MM.1S (cell line): ENCODE data around the gene MRPS18A.

ENCODE experiments used
- DNase-seq: peaks from one replicate; pipeline ENCODE4 v3.0.0-alpha.2; 2015
- H2AFZ ChIP-seq: fragments of 300-600 bp; sonication (generic); 2 replicates; pipeline ENCODE4 v1.6.0; 2016; ENCODE audit warnings: antibody characterized with exemption, low read length
- H3F3A ChIP-seq: fragments of 300-600 bp; sonication (generic); 2 replicates; pipeline ENCODE4 v1.6.1; 2016; ENCODE audit warnings: mild to moderate bottlenecking, antibody characterized with exemption, low read length, moderate library complexity, mixed read lengths; ENCODE audit not compliant: insufficient read depth
- H3K27ac ChIP-seq: fragments of 300-600 bp; sonication (generic); 2 replicates; pipeline ENCODE4 v1.5.1; 2016; ENCODE audit warnings: mild to moderate bottlenecking, low read length
- H3K27me3 ChIP-seq: fragments of 300-600 bp; sonication (generic); replicated peaks from 2 replicates; pipeline ENCODE4 v1.6.0; 2016; ENCODE audit warnings: low read length; ENCODE audit not compliant: insufficient read depth
- H3K36me3 ChIP-seq: fragments of 300-600 bp; sonication (generic); replicated peaks from 2 replicates; pipeline ENCODE4 v1.6.1; 2016; ENCODE audit warnings: mild to moderate bottlenecking, low read length, mixed read lengths; ENCODE audit not compliant: insufficient read depth
- H3K4me1 ChIP-seq: fragments of 300-600 bp; sonication (generic); 2 replicates; pipeline ENCODE4 v1.6.1; 2016; ENCODE audit warnings: low read length, mixed read lengths
- H3K4me2 ChIP-seq: fragments of 300-600 bp; sonication (generic); 2 replicates; pipeline ENCODE4 v1.6.0; 2016; ENCODE audit warnings: low read depth, low read length
- H3K4me3 ChIP-seq: fragments of 300-600 bp; sonication (generic); 2 replicates; pipeline ENCODE4 v1.5.1; 2016; ENCODE audit warnings: low read length, mixed read lengths
- H3K79me2 ChIP-seq: fragments of 300-600 bp; sonication (generic); 2 replicates; pipeline ENCODE4 v1.6.1; 2016; ENCODE audit warnings: mixed run types, low read length, mixed read lengths
- H3K9ac ChIP-seq: fragments of 300-600 bp; sonication (generic); 2 replicates; pipeline ENCODE4 v1.6.1; 2016; ENCODE audit warnings: low read length, mixed read lengths
- H3K9me2 ChIP-seq: fragments of 300-600 bp; sonication (generic); replicated peaks from 2 replicates; pipeline ENCODE4 v1.6.1; 2016; ENCODE audit warnings: mild to moderate bottlenecking, low read length, mixed read lengths; ENCODE audit not compliant: insufficient read depth
- H3K9me3 ChIP-seq: fragments of 300-600 bp; sonication (generic); replicated peaks from 2 replicates; pipeline ENCODE4 v1.6.1; 2016; ENCODE audit warnings: mild to moderate bottlenecking, low read length, mixed read lengths; ENCODE audit not compliant: insufficient read depth
- H4K20me1 ChIP-seq: fragments of 300-600 bp; sonication (generic); 2 replicates; pipeline ENCODE4 v1.6.1; 2016; ENCODE audit warnings: mild to moderate bottlenecking, low read length, moderate library complexity, mixed read lengths; ENCODE audit not compliant: insufficient read depth
- CTCF ChIP-seq: fragments of 300-600 bp; sonication (generic); IDR thresholded peaks from 2 replicates; pipeline ENCODE4 v1.5.1; 2016; ENCODE audit warnings: antibody characterized with exemption, low read length, mixed read lengths
- EZH2 ChIP-seq: fragments of 300-600 bp; sonication (generic); optimal IDR thresholded peaks from 2 replicates; pipeline ENCODE3; 2017; ENCODE audit warnings: low read depth, mild to moderate bottlenecking, antibody characterized with exemption, low read length, mixed read lengths
- EZH2phosphoT487 ChIP-seq: fragments of 300-600 bp; sonication (generic); IDR thresholded peaks from 2 replicates; pipeline ENCODE4 v1.6.1; 2018; ENCODE audit warnings: antibody characterized with exemption, low read length

The MRPS18A gene

GRCh38 chr6:43724354-43724753 is 36.8 kb upstream of the MRPS18A start:
- no peak for TF ChIP-seq EZH2phosphoT487
- TF ChIP-seq EZH2, result no peak
- Histone ChIP-seq H3K79me2 (no peaks in the 10 kb centered on the region), H3K4me2 (no peak overlapping the region), H3K27me3 (no peaks in the 10 kb centered on the region), H2AFZ (no peak overlapping the region), H3K36me3 (no peaks in the 10 kb centered on the region), H3K4me3 (no peak overlapping the region), H3K9me2 (no peaks in the 10 kb centered on the region), H3K27ac (no peak overlapping the region), H3K9me3 (no peaks in the 10 kb centered on the region), H3K4me1 (no peaks in the 10 kb centered on the region), H3F3A (no peaks in the 10 kb centered on the region), H4K20me1 (no peaks in the 10 kb centered on the region), H3K9ac (no peak overlapping the region)
- DNase-seq, result no peak

GRCh38 chr6:43723737-43724295 is 36.2 kb upstream of the MRPS18A start:
- Histone ChIP-seq H3K9me3 (no peaks in the 10 kb centered on the region), H3K79me2 (no peaks in the 10 kb centered on the region), H2AFZ (no peak overlapping the region), H3K36me3 (no peaks in the 10 kb centered on the region), H3K4me1 (no peaks in the 10 kb centered on the region), H3K27me3 (no peaks in the 10 kb centered on the region), H4K20me1 (no peaks in the 10 kb centered on the region), H3F3A (no peaks in the 10 kb centered on the region), H3K4me2 (no peak overlapping the region), H3K9ac (no peak overlapping the region), H3K9me2 (no peaks in the 10 kb centered on the region), H3K27ac (no peak overlapping the region), H3K4me3 (no peak overlapping the region)
- TF ChIP-seq EZH2phosphoT487 (no peak), CTCF (peak; percentile 79), EZH2 (no peak)
- DNase-seq, result peak; percentile 69

GRCh38 chr6:43722920-43723545 is 35.4 kb upstream of the MRPS18A start:
- H3K27me3 ChIP-seq, result no peaks in the 10 kb centered on the region
- H4K20me1 ChIP-seq, result no peaks in the 10 kb centered on the region
- no peak overlapping the region for H3K27ac ChIP-seq
- H3K9me3 ChIP-seq, result no peaks in the 10 kb centered on the region
- H3K36me3 ChIP-seq, result no peaks in the 10 kb centered on the region
- TF ChIP-seq EZH2 (no peak), CTCF (no peak), EZH2phosphoT487 (no peak)
- H3K4me1 ChIP-seq, result no peaks in the 10 kb centered on the region
- no peak overlapping the region for H2AFZ ChIP-seq
- DNase-seq, result no peak
- H3K9me2 ChIP-seq, result no peaks in the 10 kb centered on the region
- no peak overlapping the region for H3K4me2 ChIP-seq
- H3K79me2 ChIP-seq, result no peaks in the 10 kb centered on the region
- H3K9ac ChIP-seq, result no peak overlapping the region
- no peaks in the 10 kb centered on the region for H3F3A ChIP-seq
- no peak overlapping the region for H3K4me3 ChIP-seq

GRCh38 chr6:43720999-43721398 is 33.4 kb upstream of the MRPS18A start:
- Histone ChIP-seq H3K9me2 (no peaks in the 10 kb centered on the region), H3K9me3 (no peaks in the 10 kb centered on the region)
- no peak for DNase-seq

More at GRCh38 chr6:43720999-43721398, 33.4 kb upstream of the MRPS18A start:
- H3K4me2 ChIP-seq, result no peak overlapping the region
- no peak overlapping the region for H2AFZ ChIP-seq
- peaks cover 6% of the 10 kb centered on the region for H3K4me1 ChIP-seq
- no peaks in the 10 kb centered on the region for H3F3A ChIP-seq
- H3K9ac ChIP-seq, result no peak overlapping the region
- TF ChIP-seq EZH2 (no peak), EZH2phosphoT487 (no peak), CTCF (no peak)
- H3K27ac ChIP-seq, result no peak overlapping the region
- no peaks in the 10 kb centered on the region for H3K36me3 ChIP-seq
- H3K27me3 ChIP-seq, result no peaks in the 10 kb centered on the region
- no peaks in the 10 kb centered on the region for H3K79me2 ChIP-seq
- H4K20me1 ChIP-seq, result no peaks in the 10 kb centered on the region
- H3K4me3 ChIP-seq, result no peak overlapping the region
